Mesendoderm (in vitro differentiated cells): ENCODE results near the gene PARD3B.

Source experiments
- DNase-seq: peaks from one replicate; pipeline ENCODE4 v3.0.0; 2013
- H2AK5ac ChIP-seq: 2 replicates; pipeline ENCODE4 v1.6.1; 2013; ENCODE audit warnings: low read length, inconsistent platforms
- H2BK120ac ChIP-seq: 2 replicates; pipeline ENCODE4 v1.6.1; 2013; ENCODE audit warnings: low read depth, mild to moderate bottlenecking, low read length, moderate library complexity, mixed read lengths
- H2BK15ac ChIP-seq: replicated peaks from 2 replicates; pipeline ENCODE4 v1.6.1; 2013; ENCODE audit warnings: low read depth, mild to moderate bottlenecking, moderate library complexity
- H2BK5ac ChIP-seq: 2 replicates; pipeline ENCODE4 v1.6.1; 2013; ENCODE audit warnings: low read length, inconsistent platforms
- H3K18ac ChIP-seq: 2 replicates; pipeline ENCODE4 v1.6.1; 2013; ENCODE audit warnings: mild to moderate bottlenecking, low read length, mixed read lengths
- H3K23ac ChIP-seq: one replicate; pipeline ENCODE4 v1.6.1; 2013; ENCODE audit warnings: low read length
- H3K27ac ChIP-seq: 2 replicates; pipeline ENCODE4 v1.5.1; 2013; ENCODE audit warnings: low read depth, mild to moderate bottlenecking, inconsistent platforms, low read length, moderate library complexity
- H3K27me3 ChIP-seq: 2 replicates; pipeline ENCODE4 v1.6.1; 2013; ENCODE audit warnings: low read length, control low read depth, mild to moderate bottlenecking, inconsistent platforms; ENCODE audit not compliant: insufficient read depth, poor library complexity
- H3K36me3 ChIP-seq: 2 replicates; pipeline ENCODE4 v1.6.1; 2013; ENCODE audit warnings: low read length, inconsistent platforms; ENCODE audit not compliant: control insufficient read depth, insufficient read depth
- H3K4ac ChIP-seq: one replicate; pipeline ENCODE4 v1.6.1; 2013; ENCODE audit warnings: low read depth, mild to moderate bottlenecking, low read length, moderate library complexity
- H3K4me1 ChIP-seq: 2 replicates; pipeline ENCODE4 v1.6.1; 2013; ENCODE audit warnings: low read depth, low read length, inconsistent platforms; ENCODE audit not compliant: control insufficient read depth
- H3K4me2 ChIP-seq: 2 replicates; pipeline ENCODE4 v1.6.1; 2013; ENCODE audit warnings: low read length
- H3K4me3 ChIP-seq: 2 replicates; pipeline ENCODE4 v1.5.1; 2013; ENCODE audit warnings: mild to moderate bottlenecking, low read length
- H3K56ac ChIP-seq: one replicate; pipeline ENCODE4 v1.6.1; 2013; ENCODE audit warnings: low read length
- H3K79me1 ChIP-seq: 2 replicates; pipeline ENCODE4 v1.6.1; 2013; ENCODE audit warnings: low read length, inconsistent platforms
- H3K79me2 ChIP-seq: 2 replicates; pipeline ENCODE4 v1.6.1; 2013; ENCODE audit warnings: mild to moderate bottlenecking, low read length; ENCODE audit not compliant: control insufficient read depth, insufficient read depth
- H3K9ac ChIP-seq: 2 replicates; pipeline ENCODE4 v1.6.1; 2013; ENCODE audit warnings: low read length, inconsistent platforms
- H4K5ac ChIP-seq: one replicate; pipeline ENCODE4 v1.6.1; 2013; ENCODE audit warnings: low read length
- H4K8ac ChIP-seq: one replicate; pipeline ENCODE4 v1.6.1; 2013; ENCODE audit warnings: low read depth, mild to moderate bottlenecking, control low read depth, low read length, moderate library complexity
- WGBS: extraction: QIAGEN DNeasy Blood & Tissue Kit; methylation state at CpG from one replicate; pipeline ENCODE4 v1.1.7; 2013; ENCODE audit warnings: low lambda C conversion rate, missing lambda C conversion rate; ENCODE audit not compliant: insufficient coverage; ENCODE audit errors: extremely low coverage; 5-methylcytosine and 5-hydroxymethylcytosine counted together

Gene PARD3B

DNA sequence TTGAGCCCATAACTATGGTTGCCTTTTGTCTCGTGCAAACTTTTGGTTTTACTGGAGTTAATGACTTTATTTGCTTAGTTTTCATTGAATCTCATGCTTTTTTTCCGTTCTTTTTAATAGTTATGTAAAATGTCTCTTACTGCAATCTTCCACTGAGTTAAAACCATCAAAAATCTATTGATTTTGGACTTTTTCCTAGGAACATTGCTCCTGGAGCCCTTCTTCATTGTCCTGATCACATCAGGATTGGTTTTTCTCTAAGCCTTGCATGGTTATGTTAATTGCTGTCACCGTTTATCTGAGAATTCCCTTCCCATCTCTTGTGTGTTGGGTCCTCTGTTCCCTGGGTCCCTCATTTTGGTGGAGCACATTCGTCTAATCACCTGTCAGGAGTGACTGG, 125.5 kb downstream of the PARD3B start:
- no peak overlapping the region for H4K5ac ChIP-seq

DNA sequence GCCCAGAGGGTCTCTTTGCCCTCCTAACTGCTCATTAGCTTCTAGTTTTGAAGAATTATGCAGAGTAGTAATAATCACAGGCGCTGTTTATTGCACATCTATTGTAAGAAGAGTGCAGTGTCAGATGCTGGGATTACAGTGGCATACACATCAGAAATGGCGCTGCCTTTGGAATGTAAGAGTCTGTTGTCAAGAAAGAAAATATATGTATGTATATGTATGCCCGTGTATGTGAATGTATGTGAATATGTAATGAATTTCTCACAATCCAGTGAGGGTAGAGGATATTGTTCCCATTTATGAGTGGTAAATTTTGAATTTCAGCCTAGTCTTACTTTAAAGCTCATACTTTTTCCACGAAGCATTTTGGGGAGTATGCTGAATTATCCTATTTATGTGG, 127.5 kb downstream of the PARD3B start:
- no peak overlapping the region for H2BK5ac ChIP-seq
- H2BK120ac ChIP-seq = no peak overlapping the region
- no peak overlapping the region for H3K4ac ChIP-seq
- peak overlapping the region; percentile 57 for H2BK15ac ChIP-seq
- no peaks in the 10 kb centered on the region for H3K79me2 ChIP-seq
- H3K4me3 ChIP-seq = no peak overlapping the region
- no peak overlapping the region for H3K27ac ChIP-seq
- no peak overlapping the region for H3K18ac ChIP-seq
- H3K9ac ChIP-seq = no peak overlapping the region
- H3K4me1 ChIP-seq = no peaks in the 10 kb centered on the region
- no peak overlapping the region for H3K4me2 ChIP-seq
- no peak overlapping the region for H2AK5ac ChIP-seq
- no peaks in the 10 kb centered on the region for H3K36me3 ChIP-seq
- no peak overlapping the region for H4K5ac ChIP-seq
- no peak for DNase-seq
- WGBS = no CpG with 5 or more reads among the region's 4 CpGs
- H3K27me3 ChIP-seq = no peaks in the 10 kb centered on the region
- H3K23ac ChIP-seq = no peak overlapping the region
- no peak overlapping the region for H4K8ac ChIP-seq
- no peak overlapping the region for H3K56ac ChIP-seq
- no peaks in the 10 kb centered on the region for H3K79me1 ChIP-seq

More for the DNA sequence above, 125.5 kb downstream of the PARD3B start:
- no peaks in the 10 kb centered on the region for H3K79me2 ChIP-seq
- no peak overlapping the region for H3K27ac ChIP-seq
- H3K9ac ChIP-seq = no peak overlapping the region
- H2AK5ac ChIP-seq = no peak overlapping the region
- H2BK120ac ChIP-seq = no peak overlapping the region
- H3K4me2 ChIP-seq = no peak overlapping the region
- no peak overlapping the region for H4K8ac ChIP-seq
- no peaks in the 10 kb centered on the region for H3K4me1 ChIP-seq
- no peak overlapping the region for H3K23ac ChIP-seq
- no CpG with 5 or more reads among the region's 4 CpGs for WGBS
- DNase-seq = no peak
- H3K56ac ChIP-seq = no peak overlapping the region
- no peak overlapping the region for H2BK5ac ChIP-seq
- H3K4me3 ChIP-seq = no peak overlapping the region
- no peaks in the 10 kb centered on the region for H3K79me1 ChIP-seq
- H3K18ac ChIP-seq = no peak overlapping the region
- no peaks in the 10 kb centered on the region for H3K27me3 ChIP-seq
- no peak overlapping the region for H2BK15ac ChIP-seq
- H3K4ac ChIP-seq = no peak overlapping the region
- H3K36me3 ChIP-seq = no peaks in the 10 kb centered on the region

DNA sequence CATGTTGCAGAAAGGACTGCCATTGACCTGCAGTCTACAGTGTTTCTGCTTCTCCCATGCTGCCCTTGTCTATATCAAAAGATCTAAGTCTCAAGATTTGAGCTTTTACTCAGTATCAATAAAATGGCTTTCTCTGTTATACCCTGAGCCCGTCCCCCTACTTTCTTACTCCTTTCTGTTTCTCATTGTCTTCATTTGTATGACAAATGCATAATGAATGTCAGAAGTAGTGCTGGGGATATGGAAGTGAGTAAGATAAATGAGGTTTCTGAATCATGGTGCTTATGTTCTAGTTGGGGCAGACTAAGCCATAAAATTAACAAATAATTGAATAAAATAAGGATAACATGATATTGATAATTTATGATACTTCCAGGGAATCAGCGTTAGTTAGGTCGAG, 128.6 kb downstream of the PARD3B start:
- Histone ChIP-seq H3K18ac (no peak overlapping the region), H3K23ac (no peak overlapping the region), H3K27me3 (no peaks in the 10 kb centered on the region), H3K79me2 (no peaks in the 10 kb centered on the region), H2BK120ac (no peak overlapping the region), H3K36me3 (no peaks in the 10 kb centered on the region), H3K27ac (no peak overlapping the region), H2BK5ac (no peak overlapping the region), H2AK5ac (no peak overlapping the region), H3K4me2 (no peak overlapping the region), H3K56ac (no peak overlapping the region), H3K4me3 (no peak overlapping the region), H3K9ac (no peak overlapping the region), H3K4ac (no peak overlapping the region), H3K4me1 (no peaks in the 10 kb centered on the region), H4K5ac (no peak overlapping the region), H2BK15ac (no peak overlapping the region), H4K8ac (no peak overlapping the region), H3K79me1 (no peaks in the 10 kb centered on the region)
- no CpG with 5 or more reads among the region's 3 CpGs for WGBS
- DNase-seq = no peak

DNA sequence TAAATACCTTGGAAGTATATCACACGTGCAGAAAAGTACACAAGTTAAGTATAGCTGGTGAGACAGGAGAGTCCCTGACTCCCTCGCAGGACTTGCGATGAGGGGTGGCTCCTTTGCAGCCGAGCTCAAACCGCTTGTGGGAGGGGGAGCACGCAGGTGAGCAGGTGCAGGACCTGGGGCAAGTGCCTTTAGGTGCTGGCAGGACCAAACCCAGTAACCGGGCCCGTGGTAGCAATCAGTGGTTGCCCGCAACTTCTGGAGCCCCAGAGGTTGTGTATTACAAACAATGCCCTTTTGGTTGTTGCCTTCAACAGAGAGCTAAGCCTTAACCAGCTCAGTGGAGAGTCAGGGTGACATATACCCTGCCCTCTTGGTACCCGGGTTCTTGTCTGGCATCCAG, 132.8 kb downstream of the PARD3B start:
- no peak overlapping the region for H3K4me2 ChIP-seq
- H3K79me2 ChIP-seq = no peaks in the 10 kb centered on the region
- H3K18ac ChIP-seq = no peak overlapping the region
- H3K4ac ChIP-seq = no peak overlapping the region
- H4K8ac ChIP-seq = no peak overlapping the region
- H4K5ac ChIP-seq = no peak overlapping the region
- H3K4me1 ChIP-seq = no peaks in the 10 kb centered on the region
- H3K27me3 ChIP-seq = no peaks in the 10 kb centered on the region
- H3K79me1 ChIP-seq = no peaks in the 10 kb centered on the region
- H3K23ac ChIP-seq = no peak overlapping the region
- no CpG with 5 or more reads among the region's 10 CpGs for WGBS
- no peak overlapping the region for H2BK5ac ChIP-seq
- no peak for DNase-seq
- H2BK120ac ChIP-seq = no peak overlapping the region
- no peak overlapping the region for H2BK15ac ChIP-seq
- no peak overlapping the region for H3K4me3 ChIP-seq
- no peaks in the 10 kb centered on the region for H3K36me3 ChIP-seq
- no peak overlapping the region for H3K56ac ChIP-seq
- H3K27ac ChIP-seq = no peak overlapping the region
- H2AK5ac ChIP-seq = no peak overlapping the region
- H3K9ac ChIP-seq = no peak overlapping the region

DNA sequence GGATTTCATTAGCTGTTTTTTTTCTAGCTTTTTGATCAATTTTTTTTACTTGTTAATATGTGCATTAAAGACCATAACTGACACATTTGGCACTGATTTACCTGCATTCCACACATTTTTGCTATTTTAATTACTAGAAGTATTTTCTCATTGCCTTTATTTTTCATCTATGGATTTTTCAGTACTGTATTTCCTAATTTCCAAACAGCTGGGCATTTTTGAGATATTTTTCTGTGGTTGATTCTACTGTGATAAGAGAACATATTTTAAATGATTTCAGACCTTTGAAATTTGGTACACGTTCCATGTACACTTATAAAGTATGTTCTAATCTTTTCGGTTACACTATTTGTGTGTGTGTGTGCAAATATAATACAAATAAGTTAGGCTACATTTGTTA, 135.3 kb downstream of the PARD3B start:
- H3K27ac ChIP-seq = no peak overlapping the region
- no peaks in the 10 kb centered on the region for H3K79me1 ChIP-seq
- no peak for DNase-seq
- no peak overlapping the region for H3K18ac ChIP-seq
- no peak overlapping the region for H4K5ac ChIP-seq
- H3K79me2 ChIP-seq = no peaks in the 10 kb centered on the region
- H2BK120ac ChIP-seq = no peak overlapping the region
- WGBS = no CpG with 5 or more reads among the region's 2 CpGs
- no peaks in the 10 kb centered on the region for H3K27me3 ChIP-seq
- no peak overlapping the region for H3K23ac ChIP-seq
- no peak overlapping the region for H2BK5ac ChIP-seq
- no peaks in the 10 kb centered on the region for H3K36me3 ChIP-seq
- no peak overlapping the region for H3K9ac ChIP-seq
- H4K8ac ChIP-seq = no peak overlapping the region
- no peak overlapping the region for H3K4ac ChIP-seq
- H3K56ac ChIP-seq = no peak overlapping the region
- H3K4me2 ChIP-seq = no peak overlapping the region
- no peak overlapping the region for H3K4me3 ChIP-seq
- no peak overlapping the region for H2AK5ac ChIP-seq
- no peaks in the 10 kb centered on the region for H3K4me1 ChIP-seq
- no peak overlapping the region for H2BK15ac ChIP-seq

DNA sequence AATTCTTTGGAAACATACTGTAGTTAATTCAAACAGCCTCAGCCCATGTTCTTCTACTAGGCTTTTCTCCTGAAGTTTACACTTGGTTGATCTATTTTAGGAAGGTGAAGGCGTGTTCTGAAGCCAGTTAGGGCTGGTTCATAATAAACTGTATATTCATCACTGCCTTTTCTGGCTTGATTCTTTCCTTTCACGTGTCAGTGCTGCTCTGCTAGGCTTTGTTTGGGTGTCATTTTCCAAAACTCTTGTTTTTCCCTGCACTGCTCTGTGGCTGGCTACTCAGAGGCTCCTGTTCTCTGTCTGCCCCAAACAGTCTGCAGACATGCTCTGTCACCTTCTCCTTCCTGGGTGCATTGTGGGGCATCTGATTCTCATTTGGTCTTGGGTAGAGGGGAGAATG, 136.1 kb downstream of the PARD3B start:
- no peak overlapping the region for H3K4me3 ChIP-seq
- no peak overlapping the region for H2BK15ac ChIP-seq
- no peak overlapping the region for H2BK5ac ChIP-seq
- no peaks in the 10 kb centered on the region for H3K79me1 ChIP-seq
- no peak overlapping the region for H3K56ac ChIP-seq
- H3K27ac ChIP-seq = no peak overlapping the region
- no peak overlapping the region for H3K4me2 ChIP-seq
- WGBS = no CpG with 5 or more reads among the region's 2 CpGs
- no peak overlapping the region for H4K5ac ChIP-seq
- H2AK5ac ChIP-seq = no peak overlapping the region
- no peak overlapping the region for H3K23ac ChIP-seq
- no peaks in the 10 kb centered on the region for H3K36me3 ChIP-seq
- H3K18ac ChIP-seq = no peak overlapping the region
- no peak overlapping the region for H3K9ac ChIP-seq
- no peak for DNase-seq
- no peaks in the 10 kb centered on the region for H3K4me1 ChIP-seq
- H2BK120ac ChIP-seq = no peak overlapping the region
- H3K27me3 ChIP-seq = no peaks in the 10 kb centered on the region
- H3K79me2 ChIP-seq = no peaks in the 10 kb centered on the region
- H4K8ac ChIP-seq = no peak overlapping the region
- no peak overlapping the region for H3K4ac ChIP-seq
